Mesendoderm (in vitro differentiated cells): ENCODE results near the gene DTL. TPM values are rescaled to one million over a fixed set of nuclear protein-coding genes. Genes with fewer than 3 reads are reported as not detected.

Experiments used
- small RNA-seq: library from polyadenylated mRNA; stranded (forward); fragments of <200 nt; extraction: miRNeasy Mini kit (QIAGEN cat#:217004); gene quantifications from one replicate; pipeline ENCODE3, GENCODE V24; 2013; ENCODE audit not compliant: insufficient read depth

Gene DTL

Small RNAs within 50 kb of the gene (small RNA-seq; reads per million reads assigned to genes)
- 0.54 reads per million for gene MIR3122
- gene RF00568: not detected
- not detected for gene RN7SKP98
